Vagina (tissue), 2 donors: ENCODE results near the gene CCDC8. TPM values are rescaled to one million over a fixed set of nuclear protein-coding genes. Genes with fewer than 3 reads are reported as not detected.
A peak's percentile ranks its signal among the peaks of the same experiment; 100 is the strongest.

ENCODE experiments used
- DNase-seq, 2 donors: peaks; one replicate each; pipeline ENCODE4 v3.0.0-alpha.2; 2017; ENCODE audit errors: extremely low spot score in 2 of 2
- H3K27ac ChIP-seq: fragments of 200-600 bp; sonication (generic); one replicate; pipeline ENCODE4 v1.5.1; 2019
- H3K27me3 ChIP-seq: fragments of 200-600 bp; sonication (generic); one replicate; pipeline ENCODE4 v1.5.1; 2019
- H3K36me3 ChIP-seq, 2 donors: fragments of 200-600 bp; sonication (generic); one replicate each; pipeline ENCODE4 v1.5.1; 2017 to 2019
- H3K4me1 ChIP-seq: fragments of 200-600 bp; sonication (generic); one replicate; pipeline ENCODE4 v1.5.1; 2019
- H3K4me3 ChIP-seq, 2 donors: fragments of 200-600 bp; sonication (generic); 1 replicate in 1 of 2; 2 replicates in 1 of 2; pipeline ENCODE4 v1.5.1; 2016 to 2019
- H3K9me3 ChIP-seq: fragments of 200-600 bp; sonication (generic); one replicate; pipeline ENCODE4 v1.5.1; 2019
- POLR2A ChIP-seq, 2 donors: fragments of 450-650 bp; IDR thresholded peaks; one replicate each; pipeline ENCODE4 v1.6.1; 2017; ENCODE audit warnings: antibody characterized with exemption in 2 of 2, mild to moderate bottlenecking in 2 of 2, moderate library complexity in 2 of 2
- POLR2AphosphoS5 ChIP-seq, 2 donors: sonication (generic); formaldehyde crosslinking; IDR thresholded peaks; one replicate each; pipeline ENCODE4 v1.9.0; 2017; ENCODE audit warnings: antibody characterized with exemption in 2 of 2, mild to moderate bottlenecking in 2 of 2, low read depth in 1 of 2; ENCODE audit not compliant: insufficient read depth in 1 of 2
- intact Hi-C: fragments of 100-400 bp; cut with DNase I; formaldehyde crosslinking; loops from one replicate; pipeline ENCODE4 v1.15.1; 2023
- total RNA-seq: library from RNA; depleted of rRNA; stranded (reverse); fragments of >200 nt; gene quantifications from one replicate; pipeline ENCODE4 v1.2.3, GENCODE V29; 2016
- TF ChIP-seq, protein P1 (sequence below), 3 experiments: fragments of 450-650 bp in 2 of 3; fragments of 200-600 bp in 1 of 3; sonication (generic) in 1 of 3; IDR thresholded peaks; one replicate each; pipeline ENCODE4 v1.5.1; 2017 to 2019; ENCODE audit warnings: antibody characterized with exemption in 3 of 3, mild to moderate bottlenecking in 2 of 3, moderate library complexity in 2 of 3

Gene CCDC8
- total RNA-seq, 1 donor from 2014 or later = 7.4 TPM

DNA sequence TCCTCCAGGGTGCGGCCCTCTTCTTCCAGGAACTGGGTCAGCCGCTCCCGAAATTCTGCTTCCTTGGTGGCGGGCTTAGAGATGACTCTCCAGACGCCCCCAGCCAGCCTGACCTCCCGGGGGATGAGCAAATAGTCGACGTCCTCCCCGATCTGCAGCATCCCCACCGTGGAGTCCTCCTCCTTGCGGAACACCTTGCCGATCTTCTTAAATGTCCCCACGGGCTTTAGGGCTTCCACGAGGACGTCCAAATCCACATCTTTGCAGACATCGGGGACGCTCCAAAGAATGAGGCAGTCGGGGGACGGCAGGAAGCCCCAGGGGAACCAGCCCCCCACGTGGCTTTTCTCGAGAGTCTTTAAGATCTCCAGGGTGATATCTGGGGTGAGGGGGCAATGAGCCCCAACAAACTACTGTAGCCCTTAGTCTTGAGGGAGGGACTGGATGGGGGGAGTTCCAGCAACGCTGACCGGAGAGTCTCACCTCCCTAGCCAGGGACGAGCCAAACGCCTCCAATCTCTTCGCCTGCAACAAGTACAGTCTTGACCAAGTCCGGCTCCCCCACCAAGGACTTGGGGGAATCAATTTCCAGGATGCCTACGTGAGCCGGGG is 608 bp downstream of the CCDC8 start:
- Histone ChIP-seq H3K4me1 (peaks cover 66% of the 10 kb centered on the region), H3K27me3 (no peaks in the 10 kb centered on the region), H3K36me3 (no peaks in the 10 kb centered on the region), H3K9me3 (no peaks in the 10 kb centered on the region), H3K4me3 (peak overlapping the region; percentile 54 to 58), H3K27ac (peak overlapping the region; percentile 79)
- intact Hi-C loops = no loop called here
- no peak for DNase-seq
- no peak for TF ChIP-seq POLR2AphosphoS5 (IDR thresholded peaks at IDR 0.05; ENCODE audit: insufficient read depth in 1 of 2, low read depth in 1 of 2)
- TF ChIP-seq, protein P1, sequence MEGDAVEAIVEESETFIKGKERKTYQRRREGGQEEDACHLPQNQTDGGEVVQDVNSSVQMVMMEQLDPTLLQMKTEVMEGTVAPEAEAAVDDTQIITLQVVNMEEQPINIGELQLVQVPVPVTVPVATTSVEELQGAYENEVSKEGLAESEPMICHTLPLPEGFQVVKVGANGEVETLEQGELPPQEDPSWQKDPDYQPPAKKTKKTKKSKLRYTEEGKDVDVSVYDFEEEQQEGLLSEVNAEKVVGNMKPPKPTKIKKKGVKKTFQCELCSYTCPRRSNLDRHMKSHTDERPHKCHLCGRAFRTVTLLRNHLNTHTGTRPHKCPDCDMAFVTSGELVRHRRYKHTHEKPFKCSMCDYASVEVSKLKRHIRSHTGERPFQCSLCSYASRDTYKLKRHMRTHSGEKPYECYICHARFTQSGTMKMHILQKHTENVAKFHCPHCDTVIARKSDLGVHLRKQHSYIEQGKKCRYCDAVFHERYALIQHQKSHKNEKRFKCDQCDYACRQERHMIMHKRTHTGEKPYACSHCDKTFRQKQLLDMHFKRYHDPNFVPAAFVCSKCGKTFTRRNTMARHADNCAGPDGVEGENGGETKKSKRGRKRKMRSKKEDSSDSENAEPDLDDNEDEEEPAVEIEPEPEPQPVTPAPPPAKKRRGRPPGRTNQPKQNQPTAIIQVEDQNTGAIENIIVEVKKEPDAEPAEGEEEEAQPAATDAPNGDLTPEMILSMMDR (IDR thresholded peaks at IDR 0.05) = no peak
- no peak for TF ChIP-seq POLR2A (IDR thresholded peaks at IDR 0.05)

DNA sequence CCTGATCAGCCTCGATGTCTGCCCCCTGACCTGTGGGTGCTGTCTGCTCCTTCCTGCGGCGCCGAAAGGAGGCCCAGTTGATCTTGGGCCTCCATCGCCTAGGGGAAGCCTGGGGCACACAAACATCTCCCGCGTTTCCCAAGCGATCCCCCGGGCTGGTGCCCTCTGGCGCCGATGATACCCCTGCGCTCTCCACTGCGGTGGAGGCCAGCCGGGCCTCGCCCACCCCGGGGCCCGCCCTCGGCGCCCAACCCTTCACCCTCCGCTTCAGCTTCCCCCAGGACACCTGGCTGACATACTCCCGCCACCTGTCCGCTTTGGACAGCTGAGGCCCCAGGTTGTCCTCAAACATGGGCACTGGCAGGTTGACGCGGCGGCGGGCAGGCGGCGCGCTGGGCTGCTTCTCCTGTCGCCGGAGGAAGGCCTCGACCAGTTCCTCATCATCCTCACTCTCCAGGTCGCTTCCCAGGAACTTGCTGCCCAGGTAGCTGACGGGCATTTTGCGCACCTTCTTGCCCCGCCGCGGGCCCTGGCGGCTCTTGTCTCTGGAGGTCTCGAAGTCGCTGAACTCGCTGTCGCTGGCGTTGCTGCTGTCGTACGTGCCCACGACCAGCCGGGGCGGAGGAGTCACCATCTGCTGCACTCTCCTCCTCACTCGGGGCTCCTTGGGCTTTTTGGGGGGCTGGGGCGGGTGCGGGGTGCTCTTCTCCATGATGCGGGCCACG is 1.3 kb downstream of the CCDC8 start:
- TF ChIP-seq POLR2A (IDR thresholded peaks at IDR 0.05) = no peak
- TF ChIP-seq, protein P1 (IDR thresholded peaks at IDR 0.05) = no peak
- no peak for TF ChIP-seq POLR2AphosphoS5 (IDR thresholded peaks at IDR 0.05; ENCODE audit: insufficient read depth in 1 of 2, low read depth in 1 of 2)
- Histone ChIP-seq H3K36me3 (no peaks in the 10 kb centered on the region), H3K4me3 (peak overlapping the region; percentile 54 to 58), H3K27ac (peak overlapping the region; percentile 79), H3K4me1 (peaks cover 72% of the 10 kb centered on the region), H3K9me3 (no peaks in the 10 kb centered on the region), H3K27me3 (no peaks in the 10 kb centered on the region)
- DNase-seq = no peak
- intact Hi-C loops = loop anchor here (1.0 kb wide), 1 partner anchor 69 kb away; no protein-coding TSS in a partner anchor

DNA sequence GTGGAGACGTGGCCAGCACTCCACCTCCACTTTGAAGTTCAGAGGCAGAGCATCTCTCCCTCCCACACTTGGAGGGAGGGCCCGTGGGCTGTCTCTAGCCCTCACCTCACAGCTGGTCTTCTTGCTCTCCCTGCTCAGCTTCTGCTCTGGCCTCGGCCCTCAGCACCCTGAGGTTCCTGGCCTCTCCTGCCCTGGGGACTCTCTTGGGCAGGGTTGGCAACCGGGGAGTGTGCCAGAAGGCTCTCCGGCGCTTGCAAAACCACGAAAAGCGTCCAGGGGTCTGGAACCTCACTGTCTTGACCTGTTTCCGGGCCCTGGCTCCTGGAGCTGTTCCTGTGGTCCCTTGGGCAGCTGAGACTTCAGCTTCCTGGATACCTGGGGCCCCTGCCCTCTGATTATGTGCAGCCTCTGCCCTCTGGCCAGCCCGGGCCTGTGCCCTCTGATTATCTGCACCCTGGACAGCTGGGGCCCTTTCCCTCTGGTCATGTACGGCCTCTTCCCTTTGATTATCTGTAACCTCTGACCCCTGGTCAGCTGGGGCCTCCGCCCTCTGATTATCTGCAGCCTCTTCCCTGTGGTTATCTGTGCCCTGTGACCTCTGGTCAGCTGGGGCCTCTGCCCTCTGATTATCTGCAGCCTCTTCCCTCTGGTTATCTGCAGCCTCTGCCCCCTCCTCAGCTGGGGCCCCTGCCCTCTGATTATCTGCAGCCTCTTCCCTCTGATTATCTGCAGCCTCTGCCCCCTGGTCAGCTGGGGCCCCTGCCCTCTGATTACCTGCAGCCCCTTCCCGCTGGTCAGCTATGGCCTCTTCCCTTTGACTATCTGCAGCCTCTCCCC is 2.1 kb downstream of the CCDC8 start:
- intact Hi-C loops = loop anchor here (1.0 kb wide), 1 partner anchor 70 kb away; no protein-coding TSS in a partner anchor
- Histone ChIP-seq H3K27ac (peak overlapping the region; percentile 79), H3K4me3 (peak overlapping the region; percentile 54 to 58), H3K36me3 (no peaks in the 10 kb centered on the region), H3K9me3 (no peaks in the 10 kb centered on the region), H3K27me3 (no peaks in the 10 kb centered on the region), H3K4me1 (peaks cover 76% of the 10 kb centered on the region)
- DNase-seq = no peak
- TF ChIP-seq, protein P1 (IDR thresholded peaks at IDR 0.05) = no peak
- no peak for TF ChIP-seq POLR2AphosphoS5 (IDR thresholded peaks at IDR 0.05; ENCODE audit: insufficient read depth in 1 of 2, low read depth in 1 of 2)

DNA sequence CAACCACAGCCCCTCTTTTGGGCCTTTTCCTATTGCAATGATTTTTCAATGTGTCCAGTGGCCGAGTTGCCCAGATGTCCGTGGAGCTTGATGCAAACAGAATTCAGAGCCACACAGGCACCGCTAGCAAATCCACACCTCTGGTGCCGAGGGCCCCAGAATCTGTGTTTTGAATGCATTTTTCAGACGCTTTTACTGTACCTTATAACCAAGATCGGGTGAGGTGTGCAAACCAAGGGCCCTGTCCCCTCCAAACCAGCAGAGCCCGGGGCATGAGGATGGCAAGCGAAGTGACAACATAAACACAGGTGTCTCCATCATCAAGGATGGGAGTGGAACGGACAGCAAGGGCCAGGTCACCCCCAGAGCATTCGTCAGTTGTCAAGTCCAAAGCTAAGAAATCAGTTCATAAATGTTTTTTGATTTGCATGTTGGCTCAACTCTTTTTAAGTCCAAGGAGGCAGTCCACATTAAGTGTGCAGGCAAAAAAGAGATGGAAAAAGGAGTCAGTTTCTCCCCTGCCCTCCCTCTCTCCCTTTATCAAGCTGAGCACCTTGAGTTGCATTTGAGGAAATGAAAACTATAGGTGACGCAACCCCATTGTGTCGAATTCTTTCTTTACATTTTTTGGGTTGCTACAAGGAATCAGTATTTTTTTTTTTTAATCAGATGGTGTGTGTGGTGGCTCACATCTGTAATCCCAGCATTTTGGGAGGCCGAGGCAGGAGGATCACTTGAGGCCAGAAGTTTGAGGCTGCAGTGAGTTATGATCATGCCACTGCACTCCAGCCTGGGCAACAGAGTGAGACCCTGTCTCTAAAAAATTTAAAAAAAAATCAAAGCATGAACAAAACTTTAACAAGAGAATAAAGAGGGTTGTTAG is 2.9 kb downstream of the CCDC8 start:
- intact Hi-C loops = loop anchor here (1.0 kb wide), 1 partner anchor 71 kb away; no protein-coding TSS in a partner anchor
- Histone ChIP-seq H3K4me3 (peak overlapping the region; percentile 54 to 58), H3K27me3 (no peaks in the 10 kb centered on the region), H3K4me1 (peaks cover 70% of the 10 kb centered on the region), H3K9me3 (no peaks in the 10 kb centered on the region), H3K27ac (peak overlapping the region; percentile 79), H3K36me3 (no peaks in the 10 kb centered on the region)
- no peak for DNase-seq
- TF ChIP-seq POLR2A (IDR thresholded peaks at IDR 0.05) = no peak

DNA sequence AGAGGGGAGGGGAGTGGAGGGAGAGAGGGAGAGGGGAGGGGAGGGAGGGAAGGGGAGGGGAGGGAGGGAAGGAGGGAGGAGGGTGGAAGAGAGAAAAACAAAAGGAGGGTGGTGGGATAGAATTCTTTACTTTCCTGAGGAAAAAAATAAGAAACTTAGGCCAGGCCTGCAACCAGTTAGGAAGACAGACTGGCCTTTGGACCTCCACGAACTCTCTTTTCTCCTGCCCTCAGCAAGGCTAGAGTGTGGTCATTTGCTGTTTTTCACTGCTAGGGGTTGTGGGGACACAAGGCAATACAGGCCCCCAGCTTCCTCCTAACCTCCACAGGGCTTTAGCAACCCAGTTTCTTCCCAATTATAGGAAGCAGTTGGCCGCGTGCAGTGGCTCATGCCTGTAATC is 4.2 kb downstream of the CCDC8 start:
- no peak for DNase-seq
- TF ChIP-seq POLR2A (IDR thresholded peaks at IDR 0.05) (no peak), POLR2AphosphoS5 (IDR thresholded peaks at IDR 0.05; ENCODE audit: insufficient read depth in 1 of 2, low read depth in 1 of 2) (no peak)
- TF ChIP-seq, protein P1 (IDR thresholded peaks at IDR 0.05) = no peak
- H3K4me1 ChIP-seq = peaks cover 83% of the 10 kb centered on the region
- no peak overlapping the region for H3K4me3 ChIP-seq
- H3K36me3 ChIP-seq = no peaks in the 10 kb centered on the region
- H3K27ac ChIP-seq = peak overlapping the region; percentile 84
- intact Hi-C loops = no loop called here
- H3K27me3 ChIP-seq = no peaks in the 10 kb centered on the region
- no peaks in the 10 kb centered on the region for H3K9me3 ChIP-seq
